GM21576 (cell line): Measurements from ENCODE around the gene TRNAU1AP.
"Not testable (repeated sequence)": the region's sequence is repeated elsewhere in the genome, so short reads cannot be mapped to it uniquely, and the experiment has no call there.

ENCODE experiments used
- ATAC-seq: cut with Tn5 transposase; IDR thresholded peaks from one replicate; pipeline ENCODE4 v1.9.1; 2021; ENCODE audit warnings: mild to moderate bottlenecking, moderate library complexity; ENCODE audit not compliant: unreplicated experiment

The TRNAU1AP gene

DNA sequence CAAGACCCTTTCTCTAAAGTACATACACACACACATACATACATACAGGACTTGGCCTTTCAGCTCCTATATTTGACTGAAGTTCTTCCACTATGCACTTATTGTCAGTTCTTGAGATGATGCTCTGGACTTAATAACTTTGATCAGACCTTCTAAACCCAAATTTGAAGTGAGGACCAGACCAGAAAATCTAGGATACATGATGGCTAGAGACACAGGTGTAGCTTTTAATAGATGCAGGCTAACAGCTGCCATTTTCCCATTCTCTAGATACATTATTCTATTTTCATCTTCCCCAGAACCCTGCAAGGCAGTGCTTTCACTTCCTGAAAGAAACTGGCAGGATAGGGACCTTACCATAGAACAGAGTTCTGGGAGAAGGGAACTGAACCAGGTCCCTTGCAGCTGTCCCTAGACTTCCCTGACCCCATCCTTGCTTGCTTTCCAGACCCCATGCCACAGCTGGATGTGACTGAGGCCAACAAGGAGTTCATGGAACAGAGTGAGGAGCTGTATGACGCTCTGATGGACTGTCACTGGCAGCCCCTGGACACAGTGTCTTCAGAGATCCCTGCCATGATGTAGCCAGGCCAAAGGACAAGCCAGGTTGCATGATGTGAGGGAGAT lies 24.3 kb downstream of the TRNAU1AP start:
- ATAC-seq, result no peak

DNA sequence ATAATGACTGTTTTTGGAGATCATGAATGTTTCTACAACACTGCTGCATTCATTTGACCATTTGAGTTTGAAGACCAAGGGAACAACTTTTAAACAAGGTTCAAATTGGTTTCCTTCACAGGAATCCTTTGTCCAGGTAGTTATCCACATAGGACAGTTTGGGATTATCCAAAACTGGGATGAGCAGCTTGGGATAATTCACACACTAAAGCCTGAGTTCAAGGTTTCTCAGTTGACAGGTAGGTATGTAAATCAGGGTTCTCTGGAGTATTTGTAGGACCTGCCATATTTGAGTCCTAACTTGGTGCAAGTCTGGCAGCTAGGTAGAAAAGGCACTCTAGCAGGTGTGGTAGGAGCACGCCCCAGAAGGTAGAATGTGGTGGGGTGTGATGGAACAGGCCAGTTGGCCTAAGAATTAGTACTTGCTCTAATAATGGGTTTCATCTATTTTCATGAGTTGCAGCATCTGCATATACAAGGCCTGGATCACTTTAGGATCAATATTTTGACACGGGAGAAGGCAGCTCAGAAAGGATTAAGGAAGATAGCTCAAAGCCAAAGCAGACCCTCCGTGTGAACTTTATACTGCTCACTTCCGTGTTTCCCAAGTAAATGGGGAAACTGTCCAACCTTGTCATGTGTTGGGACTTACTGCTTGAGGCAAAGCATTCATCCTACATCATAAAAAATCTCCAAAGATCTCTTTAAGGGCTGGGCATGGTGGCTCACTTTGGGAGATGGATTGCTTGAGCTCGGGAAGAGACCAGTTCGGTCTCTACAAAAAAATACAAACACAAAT lies 25.1 kb downstream of the TRNAU1AP start:
- ATAC-seq, result no peak

DNA sequence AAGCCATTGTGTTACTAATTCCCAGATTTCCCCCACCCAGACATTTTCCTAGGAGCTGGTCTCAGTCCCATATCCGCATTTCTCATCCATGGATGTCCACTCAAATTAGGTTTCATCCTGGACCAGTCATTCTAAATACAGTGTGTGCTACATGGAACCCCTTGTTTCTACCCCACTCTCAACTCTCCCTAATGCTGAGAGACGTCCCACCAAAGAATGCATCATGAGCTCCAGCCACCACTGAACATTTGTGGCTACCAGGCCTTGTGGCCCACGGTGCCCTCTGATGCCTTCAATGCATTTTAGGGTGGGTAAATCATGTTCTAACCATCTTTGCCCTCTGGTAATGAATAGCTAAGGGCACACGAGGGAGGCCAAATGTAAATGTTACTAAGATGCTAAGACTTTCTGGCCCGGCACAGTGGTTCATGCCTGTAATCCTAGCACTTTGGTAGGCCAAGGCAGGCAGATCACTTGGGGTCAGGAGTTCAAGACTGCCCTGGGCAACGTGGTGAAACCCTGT lies 25.9 kb downstream of the TRNAU1AP start:
- ATAC-seq, result no peak

DNA sequence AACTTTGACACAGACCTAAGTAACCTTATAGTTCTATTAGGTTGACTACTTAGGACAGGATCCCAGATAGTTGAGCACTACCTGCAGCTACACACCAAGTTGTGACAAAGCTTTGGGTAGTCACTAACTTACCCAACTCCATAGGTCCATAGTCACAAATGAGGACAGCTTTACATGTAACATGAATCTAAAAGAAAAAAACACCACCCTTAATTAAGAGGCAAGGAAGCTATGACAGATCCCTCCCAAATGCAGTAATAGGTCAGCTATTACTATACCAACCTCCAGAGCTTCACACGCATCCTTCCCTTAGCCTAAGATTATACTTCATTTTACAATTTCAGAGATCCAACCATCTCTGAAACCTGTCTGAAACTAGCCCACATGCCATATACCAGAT lies 26.5 kb downstream of the TRNAU1AP start:
- no peak for ATAC-seq

DNA sequence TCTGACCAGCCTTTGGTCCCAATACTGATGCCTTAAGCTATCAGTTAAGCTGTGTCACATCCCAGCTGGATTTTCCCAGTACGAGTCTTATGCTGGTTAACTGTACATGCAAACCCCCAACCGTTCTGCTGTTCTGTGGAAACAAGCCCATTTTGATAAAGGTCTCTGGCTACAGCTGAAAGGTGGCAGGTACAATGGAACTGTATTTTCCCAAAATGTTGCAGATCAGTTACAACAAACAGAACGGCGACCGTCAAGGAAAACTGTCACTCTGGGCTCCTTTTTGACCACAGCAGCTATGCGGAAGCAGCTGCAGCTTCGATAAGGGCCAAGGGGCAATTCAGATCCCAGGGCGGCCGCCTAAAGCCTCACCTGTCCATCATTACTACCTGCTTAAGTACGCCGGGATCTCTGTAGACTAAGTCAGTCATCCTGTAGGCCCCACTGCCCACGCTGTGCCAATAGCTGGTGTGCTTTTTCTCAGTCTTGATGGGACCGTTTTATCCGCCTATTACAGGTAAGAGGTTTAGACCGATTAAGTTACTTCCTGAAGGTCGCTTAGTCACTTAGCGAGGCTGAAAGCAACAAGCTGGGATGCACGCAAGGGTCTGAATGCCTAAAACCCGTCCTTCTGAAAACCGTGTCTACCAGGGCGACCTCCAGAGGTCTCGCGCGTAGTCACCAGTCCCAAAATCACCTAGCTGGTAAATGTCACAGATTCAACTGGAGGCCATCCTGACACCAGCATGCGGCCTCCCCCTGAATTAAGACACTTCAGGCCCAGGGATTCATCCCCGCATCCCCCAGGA lies 28.0 kb downstream of the TRNAU1AP start:
- ATAC-seq, result peak; percentile 22

DNA sequence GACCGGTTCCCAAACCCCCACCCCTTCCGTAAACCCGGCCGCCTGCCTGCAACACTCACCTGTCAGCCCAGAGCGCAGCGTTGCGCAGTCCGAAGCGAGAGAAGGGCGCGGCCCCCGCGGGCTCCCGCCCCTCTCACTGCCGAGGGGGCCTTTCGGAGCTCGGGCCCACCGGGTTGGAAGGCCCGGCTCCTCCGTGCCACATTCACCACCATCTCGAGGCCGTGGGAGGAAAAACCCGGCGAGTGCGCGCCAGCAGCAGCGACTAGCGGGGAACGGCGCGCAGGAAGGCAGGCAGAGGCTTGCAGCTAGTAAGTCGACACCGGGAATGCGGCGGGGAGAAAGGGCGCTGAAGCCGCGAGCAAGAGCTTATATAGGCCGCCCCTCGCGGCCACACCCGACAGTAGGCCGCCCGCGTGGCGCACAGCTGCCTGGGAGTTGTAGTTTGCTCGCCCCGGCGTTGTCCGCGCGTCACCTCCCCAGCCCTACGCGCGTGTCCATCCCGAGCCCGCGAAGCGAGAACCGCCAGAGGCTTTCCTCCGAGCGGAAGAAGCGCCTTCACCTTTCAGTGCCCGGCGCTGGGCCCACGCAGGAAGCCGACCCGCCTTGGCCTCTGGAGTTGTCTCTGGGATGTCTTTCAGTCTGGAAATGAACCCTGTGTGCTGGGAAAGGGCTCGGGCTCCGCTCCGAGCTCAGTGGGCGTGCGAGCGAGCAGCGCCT lies 28.8 kb downstream of the TRNAU1AP start:
- ATAC-seq, result peak; percentile 78

DNA sequence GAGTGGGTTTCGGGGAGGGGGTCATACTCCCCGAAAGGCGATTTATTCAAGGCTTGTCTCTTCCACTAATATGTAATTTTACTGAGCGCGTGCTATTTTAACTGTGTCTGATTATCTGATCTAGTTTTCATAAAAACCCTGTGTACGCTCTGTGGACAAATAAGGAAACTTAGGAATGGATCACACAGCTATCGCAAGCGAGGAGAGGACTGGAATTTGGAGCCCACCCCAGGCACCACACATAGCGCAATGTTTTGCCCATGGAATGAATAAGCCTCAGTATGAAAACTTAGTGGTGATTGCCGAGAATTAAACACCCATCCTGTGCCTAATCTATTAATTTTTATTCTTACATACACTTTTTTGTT lies 29.3 kb downstream of the TRNAU1AP start:
- ATAC-seq, result no peak

DNA sequence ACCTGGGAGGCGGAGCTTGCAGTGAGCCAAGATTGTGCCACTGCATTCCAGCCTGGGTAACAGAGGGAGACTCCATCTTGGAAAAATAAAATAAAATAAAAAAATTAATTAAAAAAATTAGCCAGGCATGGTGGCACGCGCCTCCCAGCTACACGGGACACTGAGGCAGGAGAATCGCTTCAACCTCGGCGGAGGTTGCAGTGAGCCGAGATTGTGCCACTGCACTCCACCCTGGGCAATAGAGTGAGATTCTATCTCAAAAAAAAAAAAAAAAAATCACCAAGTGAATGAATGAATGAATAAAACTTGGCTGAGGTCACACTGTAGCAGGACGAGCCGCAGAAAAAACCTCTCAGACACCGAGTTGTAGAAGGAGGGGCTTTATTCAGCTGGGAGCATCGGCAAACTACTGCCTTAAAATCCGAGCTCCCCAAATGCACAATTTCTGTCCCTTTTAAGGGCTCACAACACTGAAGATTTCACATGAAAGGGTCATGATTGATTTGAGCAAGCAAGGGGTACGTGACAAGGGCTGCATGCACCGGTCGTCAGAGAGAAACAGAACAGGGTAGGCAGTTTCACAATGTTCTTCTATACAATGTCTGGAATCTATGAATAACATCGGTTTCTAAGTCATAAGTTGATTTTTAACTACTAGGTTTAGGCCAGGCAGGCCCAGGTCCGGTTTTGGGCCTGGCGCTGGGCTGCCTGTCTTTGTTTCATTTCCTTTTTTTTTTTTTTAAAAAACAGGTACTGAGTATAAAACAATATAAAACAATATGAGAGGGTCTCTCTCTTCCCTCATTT lies 33.9 kb downstream of the TRNAU1AP start:
- not testable (repeated sequence) for ATAC-seq

DNA sequence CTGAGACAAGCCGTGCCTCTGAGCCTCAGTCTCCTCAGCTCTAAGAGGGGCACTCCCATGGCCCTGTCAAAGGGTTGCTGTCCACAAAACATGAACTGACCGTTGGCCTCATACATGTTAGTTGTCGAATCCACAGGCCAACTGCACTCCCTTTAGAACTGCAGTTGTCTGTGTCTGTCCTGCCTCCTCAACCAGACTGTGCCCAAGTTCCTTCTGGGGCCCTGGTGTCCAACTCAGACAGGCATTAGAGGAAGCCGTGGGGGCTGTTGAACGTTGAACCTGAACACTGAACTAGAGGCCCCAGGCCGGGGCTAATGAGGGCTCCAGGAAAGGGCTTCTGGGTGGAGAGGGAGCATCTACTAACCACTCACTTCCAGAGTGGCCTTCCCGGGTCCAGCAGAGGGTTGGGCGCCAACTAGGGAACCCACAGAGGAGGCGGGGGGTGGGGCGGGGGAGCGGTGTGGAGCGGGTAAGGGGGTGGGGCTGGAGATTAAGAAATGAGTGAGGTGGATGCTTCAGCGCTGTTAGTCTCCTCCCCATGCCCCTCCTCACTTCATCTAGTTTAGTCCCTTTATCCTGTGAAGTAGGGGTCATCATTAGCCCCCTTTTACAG lies 38.9 kb downstream of the TRNAU1AP start, which contains the start of gene RAB42:
TSS of gene RAB42 (plus strand) at position 558 of the 613 bp plus-strand sequence. CDS start 247 bp downstream, outside the sequence.
- no peak for ATAC-seq

DNA sequence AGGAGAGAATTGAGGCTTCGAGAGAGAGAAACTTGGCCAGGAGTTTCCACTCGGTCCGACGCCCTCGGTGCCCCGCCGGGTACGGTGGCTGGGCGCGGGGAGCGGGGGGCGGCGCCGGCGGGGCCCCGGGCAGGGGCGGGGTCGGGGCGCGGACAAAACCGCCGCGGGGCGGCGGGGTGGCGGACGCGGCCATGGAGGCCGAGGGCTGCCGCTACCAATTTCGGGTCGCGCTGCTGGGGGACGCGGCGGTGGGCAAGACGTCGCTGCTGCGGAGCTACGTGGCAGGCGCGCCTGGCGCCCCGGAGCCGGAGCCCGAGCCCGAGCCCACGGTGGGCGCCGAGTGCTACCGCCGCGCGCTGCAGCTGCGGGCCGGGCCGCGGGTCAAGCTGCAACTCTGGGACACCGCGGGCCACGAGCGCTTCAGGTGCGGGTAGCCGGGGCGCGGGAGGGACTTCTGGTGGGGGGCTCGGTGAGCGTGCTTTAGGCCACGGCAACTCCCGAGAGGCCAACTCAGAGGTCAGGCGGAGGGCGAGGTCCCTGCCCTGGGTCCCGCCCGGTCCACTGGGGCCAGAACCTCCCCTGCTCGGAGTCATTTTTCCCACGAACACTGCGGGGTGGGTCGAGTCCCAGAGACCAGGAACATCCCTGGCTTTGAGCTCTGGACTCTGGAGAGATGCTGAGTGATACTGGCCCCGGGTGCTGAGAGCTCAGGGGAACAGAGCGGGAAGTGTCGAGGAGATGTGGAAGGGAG lies 39.6 kb downstream of the TRNAU1AP start:
- no peak for ATAC-seq

DNA sequence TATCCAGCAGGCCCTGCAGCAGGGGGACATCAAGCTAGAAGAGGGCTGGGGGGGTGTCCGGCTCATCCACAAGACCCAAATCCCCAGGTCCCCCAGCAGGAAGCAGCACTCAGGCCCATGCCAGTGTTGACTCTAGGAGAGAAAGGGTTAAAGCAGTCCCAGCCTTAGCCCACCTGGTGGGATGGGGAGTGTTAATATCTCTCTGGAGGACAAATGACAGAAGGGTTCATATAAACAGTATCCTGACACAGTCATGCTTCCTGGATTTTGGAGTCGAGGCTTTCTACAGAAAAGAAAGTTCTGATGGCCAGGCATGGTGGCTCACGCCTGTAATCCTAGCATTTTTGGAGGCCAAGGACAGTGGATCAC lies 41.1 kb downstream of the TRNAU1AP start:
- ATAC-seq, result not testable (repeated sequence)

DNA sequence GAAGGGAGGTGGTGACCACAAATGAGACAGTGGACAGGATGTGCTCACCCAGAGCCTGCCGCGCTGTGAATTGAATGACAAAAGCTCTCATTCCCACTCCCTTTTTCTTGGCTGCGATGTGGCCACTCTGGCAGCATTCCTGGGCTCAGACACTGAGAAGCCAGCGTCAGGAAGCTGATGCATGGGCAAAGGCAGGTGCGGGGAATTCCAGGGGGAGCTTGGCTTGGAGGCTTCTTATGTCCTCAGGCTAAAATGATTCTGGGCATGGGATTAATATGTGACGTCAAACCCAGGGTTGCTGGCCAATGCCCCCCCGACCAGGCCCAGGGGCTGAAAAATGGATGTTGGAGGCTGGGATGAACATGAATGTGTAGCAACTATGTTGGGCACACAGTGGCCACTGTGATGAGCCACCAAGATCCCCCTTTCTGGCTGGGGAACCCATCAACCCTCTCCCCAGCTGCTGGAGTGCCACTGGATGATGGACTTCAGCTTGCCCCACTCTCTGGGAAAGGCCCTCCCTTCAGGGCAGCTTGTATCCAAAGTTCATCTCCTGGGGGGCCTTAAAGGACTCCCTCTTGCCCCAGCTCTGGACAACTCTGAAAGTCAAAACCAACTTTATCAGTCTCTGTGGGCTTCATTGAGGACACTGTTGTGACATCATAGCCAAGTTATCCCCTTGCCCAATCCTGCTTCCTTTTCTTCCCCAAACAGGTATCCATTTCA lies 42.0 kb downstream of the TRNAU1AP start:
- ATAC-seq, result not testable (repeated sequence)

DNA sequence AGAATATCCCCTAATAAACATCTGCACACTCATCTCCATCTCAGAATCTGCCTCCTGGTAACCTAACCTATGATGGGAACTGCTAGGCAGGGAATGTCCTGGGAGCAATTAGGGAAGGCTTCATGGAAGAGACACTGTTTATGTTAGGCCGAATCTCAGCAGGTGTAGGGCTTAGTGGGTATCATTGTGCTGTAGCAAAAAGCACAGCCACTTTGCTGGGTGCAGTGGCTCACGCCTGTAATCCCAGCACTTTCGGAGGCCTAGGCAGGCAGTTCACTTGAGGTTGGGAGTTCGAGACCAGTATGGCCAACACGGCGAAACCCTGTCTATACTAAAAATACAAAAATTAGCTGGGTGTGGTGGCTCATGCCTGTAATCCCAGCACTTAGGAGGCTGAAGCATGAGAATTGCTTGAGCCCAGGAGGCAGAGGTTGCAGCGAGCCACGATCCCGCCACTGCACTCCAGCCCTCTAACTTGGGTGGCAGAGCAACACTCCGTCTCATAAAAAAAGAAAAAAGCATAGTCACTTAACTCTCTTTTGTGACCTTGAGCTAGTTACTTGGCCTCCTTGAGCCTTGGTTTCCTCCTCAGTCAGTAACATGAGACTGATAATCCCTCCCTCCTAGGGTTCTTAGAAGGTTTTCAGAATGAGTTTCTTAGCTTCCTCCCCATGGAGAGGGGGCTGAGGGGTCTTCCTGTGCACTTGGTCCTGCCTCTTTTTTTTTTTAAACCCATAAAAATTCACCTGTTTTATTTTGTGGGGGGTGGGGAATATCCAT lies 42.7 kb downstream of the TRNAU1AP start:
- ATAC-seq, result no peak

DNA sequence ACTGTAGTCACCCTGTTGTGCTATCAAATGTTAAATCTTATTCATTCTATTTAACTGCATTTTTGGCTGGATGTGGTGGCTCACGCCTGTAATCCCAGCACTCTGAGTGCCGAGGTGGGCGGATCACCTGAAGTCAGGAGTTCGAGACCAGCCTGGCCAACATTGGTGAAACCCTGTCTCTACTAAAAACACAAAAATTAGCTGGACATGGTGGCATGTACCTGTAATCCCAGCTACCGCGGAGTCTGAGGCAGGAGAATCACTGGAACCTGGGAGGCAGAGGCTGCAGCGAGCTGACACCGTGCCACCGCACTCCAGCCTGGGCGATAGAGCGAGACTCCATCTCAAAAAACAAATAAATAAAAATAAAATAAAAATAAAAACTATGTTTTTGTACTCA lies 43.4 kb downstream of the TRNAU1AP start:
- not testable (repeated sequence) for ATAC-seq

DNA sequence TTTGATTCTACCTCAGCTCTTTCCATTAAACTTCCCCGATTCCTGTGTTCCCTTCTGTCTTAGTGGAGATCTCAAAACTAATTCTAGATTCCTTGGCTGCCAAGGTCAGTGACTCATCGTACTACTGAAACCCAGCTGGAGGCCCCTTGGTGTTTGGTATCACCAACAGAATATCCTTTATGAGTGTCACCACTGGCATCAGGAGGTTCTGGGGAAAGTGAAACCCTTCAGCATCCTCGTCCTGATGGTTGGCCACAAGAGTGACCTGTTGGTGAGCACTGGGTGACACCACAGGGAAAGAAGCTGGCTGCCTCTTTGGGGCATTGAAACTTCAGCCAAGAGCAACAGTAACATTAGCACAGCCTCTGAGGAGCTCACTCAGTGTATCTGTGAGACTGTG lies 48.8 kb downstream of the TRNAU1AP start:
- no peak for ATAC-seq

DNA sequence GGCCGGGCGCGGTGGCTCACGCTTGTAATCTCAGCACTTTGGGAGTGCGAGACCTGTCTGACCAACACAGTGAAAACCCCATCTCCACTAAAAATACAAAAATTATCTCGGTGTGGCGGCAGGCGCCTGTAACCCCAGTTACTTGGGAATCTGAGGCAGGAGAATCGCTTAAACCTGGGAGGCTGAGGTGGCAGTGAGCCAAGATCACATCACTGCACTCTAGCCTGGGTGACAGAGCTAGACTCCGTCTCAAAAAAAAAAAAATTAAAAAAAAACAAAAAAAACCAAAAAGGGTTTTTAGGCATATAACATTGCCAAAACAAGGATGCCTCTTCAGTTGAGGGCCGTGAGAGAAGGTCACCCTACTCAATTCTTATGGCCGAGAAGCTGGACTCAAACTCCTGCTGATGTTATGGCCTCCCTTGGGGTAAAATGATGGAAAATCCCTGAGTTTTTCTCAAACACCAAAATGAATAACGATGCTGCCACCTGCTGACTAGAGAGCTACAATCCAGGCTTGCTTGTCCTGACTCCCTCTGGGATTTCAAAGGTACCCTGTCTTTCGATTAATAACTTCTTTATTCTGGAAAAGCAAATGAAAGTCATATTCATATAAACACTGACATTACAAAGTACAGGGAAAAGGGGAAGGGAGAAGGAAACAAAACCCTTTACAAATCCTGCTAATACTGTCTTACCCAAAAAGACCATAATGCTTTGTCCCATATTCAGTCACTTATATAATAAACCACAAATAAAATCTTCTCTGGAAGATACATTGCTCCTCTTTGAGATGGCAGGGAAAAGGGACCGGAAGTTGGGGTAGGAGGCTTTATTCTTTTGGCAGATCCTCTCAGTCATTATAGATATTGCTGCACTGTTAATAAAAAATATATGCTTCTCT lies 49.9 kb downstream of the TRNAU1AP start:
- no peak for ATAC-seq
